SK-N-SH treated with all-trans-retinoic acid at 6 μM for 48 hours (cell line): ENCODE data around the gene EPB41.

Source experiments
- ARNTL ChIP-seq: fragments of 450-650 bp; formaldehyde crosslinking; IDR thresholded peaks from 2 replicates; pipeline ENCODE4 v1.5.0; 2020; ENCODE audit warnings: low read depth, mild to moderate bottlenecking, moderate library complexity, borderline replicate concordance
- CREB5 ChIP-seq: fragments of 250-450 bp; sonication (Bioruptor Pico); IDR thresholded peaks from 2 replicates; pipeline ENCODE4 v1.5.1; 2020; ENCODE audit warnings: low read depth, mild to moderate bottlenecking, moderate library complexity
- CSDC2 ChIP-seq: fragments of 250-450 bp; sonication (Bioruptor Pico); IDR thresholded peaks from 2 replicates; pipeline ENCODE4 v1.5.0; 2020; ENCODE audit warnings: mild to moderate bottlenecking, moderate library complexity
- CSRNP3 ChIP-seq: fragments of 250-450 bp; sonication (Bioruptor Pico); IDR thresholded peaks from 2 replicates; pipeline ENCODE4 v1.5.1; 2021; ENCODE audit warnings: mild to moderate bottlenecking, moderate library complexity
- GLIS3 ChIP-seq: fragments of 250-450 bp; sonication (Bioruptor Pico); IDR thresholded peaks from 2 replicates; pipeline ENCODE4 v1.5.0; 2020; ENCODE audit warnings: mild to moderate bottlenecking, moderate library complexity
- OSR1 ChIP-seq: fragments of 250-450 bp; sonication (Bioruptor Pico); IDR thresholded peaks from 2 replicates; pipeline ENCODE4 v1.8.0; 2022; ENCODE audit warnings: moderate library complexity, mild to moderate bottlenecking, inconsistent platforms
- PATZ1 ChIP-seq: fragments of 250-450 bp; sonication (Bioruptor Pico); IDR thresholded peaks from 2 replicates; pipeline ENCODE4 v1.8.0; 2020; ENCODE audit warnings: mild to moderate bottlenecking, moderate library complexity, borderline replicate concordance
- PPARA ChIP-seq: fragments of 250-450 bp; sonication (Bioruptor Pico); IDR thresholded peaks from 2 replicates; pipeline ENCODE4 v1.5.0; 2020; ENCODE audit warnings: mild to moderate bottlenecking, borderline replicate concordance
- RARB ChIP-seq: fragments of 250-450 bp; sonication (Bioruptor Pico); IDR thresholded peaks from 2 replicates; pipeline ENCODE4 v1.8.0; 2021; ENCODE audit warnings: mild to moderate bottlenecking, moderate library complexity
- SNAI2 ChIP-seq: fragments of 250-450 bp; sonication (Bioruptor Pico); IDR thresholded peaks from 2 replicates; pipeline ENCODE4 v1.5.0; 2020; ENCODE audit warnings: mild to moderate bottlenecking, moderate library complexity
- ZFP30 ChIP-seq: fragments of 450-650 bp; formaldehyde crosslinking; IDR thresholded peaks from 2 replicates; pipeline ENCODE4 v1.5.0; 2022; ENCODE audit warnings: mild to moderate bottlenecking, moderate library complexity

GRCh38 chr1:28890435-28890834 is 23.9 kb upstream of the EPB41 start:
- TF ChIP-seq ARNTL (CRISPR knock-in tag) (no peak), PPARA (CRISPR knock-in tag) (no peak), CSDC2 (CRISPR knock-in tag) (no peak), CSRNP3 (CRISPR knock-in tag) (no peak), RARB (no peak), SNAI2 (CRISPR knock-in tag) (no peak), GLIS3 (no peak), PATZ1 (CRISPR knock-in tag) (no peak), ZFP30 (CRISPR knock-in tag) (no peak), OSR1 (CRISPR knock-in tag) (no peak), CREB5 (CRISPR knock-in tag) (no peak)
